Stimulated activated CD4-positive, alpha-beta T cell treated with anti-CD3 and anti-CD28 coated beads, Interleukin-12 subunit alpha, Interleukin-12 subunit beta, amount 100 ng/mL, for 48 hours (primary cell): Measurements from ENCODE around the gene PALS1.
"Not testable (repeated sequence)": the region's sequence is repeated elsewhere in the genome, so short reads cannot be mapped to it uniquely, and the experiment has no call there.

Experiments
- DNase-seq, 3 donors: peaks; one replicate each; pipeline ENCODE4 v3.0.0-alpha.2; 2020; ENCODE audit warnings: low read depth in 2 of 3, low spot score in 1 of 3

Gene PALS1

DNA sequence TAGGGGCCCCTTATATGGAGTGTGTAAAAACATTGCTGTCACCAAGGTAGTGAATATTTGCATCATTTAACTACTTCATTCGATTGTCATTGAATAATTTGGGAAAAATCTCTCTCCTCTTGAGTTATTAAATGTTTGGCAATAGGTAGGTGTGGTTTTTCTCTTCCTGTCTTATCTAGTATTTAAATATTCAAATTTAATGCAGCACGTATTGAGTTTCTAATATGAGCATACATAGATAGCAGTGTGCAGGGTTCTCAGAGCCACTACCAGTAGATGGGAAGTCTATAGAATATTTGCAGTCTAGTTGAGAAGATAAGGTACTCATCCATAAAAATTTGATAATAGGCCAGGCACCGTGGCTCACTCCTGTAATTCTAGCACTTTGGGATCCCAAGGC is 16.7 kb downstream of the PALS1 start:
- DNase-seq = no peak

DNA sequence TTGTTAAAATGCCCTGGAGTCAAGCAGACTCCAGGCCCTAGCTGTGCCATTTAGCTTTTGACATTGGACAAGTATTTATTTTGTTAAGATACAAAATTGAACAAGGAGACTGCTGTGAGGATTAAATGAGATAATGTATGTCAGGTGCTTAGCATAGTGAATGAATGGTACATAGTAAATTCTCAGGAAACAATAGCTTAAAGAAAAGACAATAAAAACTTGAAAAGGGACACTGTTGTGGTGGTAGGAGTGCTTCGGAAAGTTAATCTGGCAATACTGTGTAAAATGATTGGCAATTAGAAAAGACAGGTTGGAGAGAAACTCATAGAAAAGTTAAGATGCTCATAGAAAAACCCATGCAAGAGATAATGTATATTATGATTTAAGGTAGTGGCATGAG is 19.7 kb downstream of the PALS1 start:
- DNase-seq = no peak

DNA sequence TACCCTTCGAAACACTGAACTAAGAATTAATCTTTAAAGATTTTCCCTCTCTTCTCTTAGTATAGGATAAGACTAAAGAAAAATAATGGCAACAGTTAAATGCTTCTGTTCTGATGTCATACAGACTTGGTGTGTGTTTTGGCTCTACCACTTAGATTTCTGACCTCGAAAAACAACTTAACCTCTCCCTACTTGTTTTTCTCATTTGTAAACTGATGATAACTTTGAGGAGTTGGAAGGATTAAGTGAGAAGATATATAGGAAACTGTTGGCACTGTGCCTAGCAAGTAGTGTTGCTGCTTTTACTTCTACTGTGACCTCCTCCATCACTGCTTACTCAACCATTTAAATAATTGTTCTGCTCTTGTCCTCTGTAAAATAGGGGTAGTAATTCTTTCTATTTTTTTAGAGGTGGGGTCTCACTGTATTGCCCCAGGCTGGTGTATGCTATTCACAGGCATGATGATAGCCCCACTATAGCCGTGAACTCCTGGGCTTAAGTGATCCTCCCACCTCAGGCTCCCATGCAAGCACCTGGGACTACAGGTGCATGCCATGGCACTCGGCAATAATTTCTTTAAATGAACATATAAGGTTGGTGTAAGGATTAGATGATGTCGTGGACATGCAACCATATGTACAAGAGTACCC is 22.4 kb downstream of the PALS1 start:
- DNase-seq = no peak

DNA sequence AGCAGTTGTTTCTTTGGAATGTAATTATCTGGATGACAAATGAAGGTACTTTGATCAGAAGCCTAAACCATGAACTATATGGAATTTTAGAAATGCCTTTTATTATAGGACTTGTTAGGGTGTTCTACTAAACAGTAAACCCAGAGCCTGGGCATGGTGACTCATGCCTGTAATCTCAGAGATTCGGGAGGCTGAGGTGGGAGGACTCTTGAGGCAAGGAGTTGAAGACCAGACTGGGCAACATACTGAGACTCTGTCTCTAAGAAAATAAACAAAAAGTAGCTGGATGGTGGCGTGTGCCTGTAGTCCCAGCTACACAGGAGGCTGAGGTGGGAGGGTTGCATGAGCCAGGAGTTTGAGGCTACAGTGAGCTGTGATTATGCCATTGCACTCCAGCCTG is 23.9 kb downstream of the PALS1 start:
- no peak for DNase-seq

DNA sequence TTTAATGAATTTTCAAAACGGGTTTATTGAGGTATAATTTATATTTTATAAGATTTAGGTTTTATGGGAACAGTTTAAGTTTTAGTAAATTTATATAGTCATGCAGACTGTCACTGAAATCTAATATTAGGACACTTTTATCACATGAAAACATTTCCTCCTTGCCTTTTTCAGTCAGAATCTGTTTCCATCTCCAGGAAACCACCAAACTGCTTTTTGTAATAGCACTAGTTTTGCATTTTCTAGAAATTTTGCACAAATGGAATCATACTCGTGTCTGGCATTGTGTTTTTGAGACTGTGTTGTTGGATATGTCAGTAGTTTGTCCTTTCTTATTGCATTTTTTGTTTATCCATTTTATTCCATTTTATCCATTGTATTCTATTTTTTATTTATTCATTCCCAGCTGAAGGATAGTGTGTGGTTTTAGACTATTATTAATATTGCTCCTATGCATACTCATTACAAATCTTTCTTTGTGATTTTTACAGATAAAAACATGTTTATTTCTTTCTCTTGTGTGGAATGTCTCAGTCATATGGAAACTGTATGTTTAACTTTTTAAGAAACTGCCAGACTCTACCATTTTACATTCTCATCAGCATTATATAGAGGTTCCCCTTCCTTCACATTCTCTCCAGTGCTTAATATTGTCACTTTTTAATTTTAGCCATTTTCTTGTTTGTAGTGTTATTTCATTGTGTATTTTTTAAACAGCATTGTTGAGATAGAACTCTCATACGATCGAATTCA is 26.5 kb downstream of the PALS1 start:
- DNase-seq = no peak

DNA sequence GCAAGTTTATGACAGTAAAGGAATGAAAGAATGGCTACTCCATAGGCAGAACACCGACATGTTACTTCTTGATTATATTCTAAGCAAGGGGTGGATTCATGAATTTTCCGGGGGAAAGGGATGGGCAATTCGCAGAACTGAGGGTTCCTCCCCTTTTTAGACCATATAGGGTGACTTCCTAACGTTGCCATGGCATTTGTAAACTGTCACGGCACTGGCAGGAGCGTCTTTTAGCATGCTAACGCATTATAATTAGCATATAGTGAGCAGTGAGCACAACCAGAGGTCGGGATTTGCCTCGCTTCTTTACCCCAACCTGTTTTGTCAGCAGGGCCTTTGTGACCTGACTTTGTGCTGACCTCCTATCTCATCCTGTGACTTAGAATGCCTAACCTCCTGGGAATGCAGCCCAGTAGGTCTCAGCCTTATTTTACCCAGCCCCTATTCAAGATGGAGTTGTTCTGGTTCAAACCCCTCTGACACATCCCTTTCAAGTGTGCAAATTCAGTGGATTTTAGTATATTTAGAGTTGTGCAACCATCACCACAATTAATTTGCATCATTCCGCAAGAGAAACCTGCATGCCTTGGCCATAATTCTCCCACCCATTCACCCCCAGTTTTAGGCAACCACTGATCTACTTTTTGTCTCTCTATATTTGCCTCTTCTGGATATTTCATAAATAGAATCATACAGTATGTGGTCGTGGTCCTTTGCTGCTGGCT is 27.4 kb downstream of the PALS1 start:
- DNase-seq = no peak

DNA sequence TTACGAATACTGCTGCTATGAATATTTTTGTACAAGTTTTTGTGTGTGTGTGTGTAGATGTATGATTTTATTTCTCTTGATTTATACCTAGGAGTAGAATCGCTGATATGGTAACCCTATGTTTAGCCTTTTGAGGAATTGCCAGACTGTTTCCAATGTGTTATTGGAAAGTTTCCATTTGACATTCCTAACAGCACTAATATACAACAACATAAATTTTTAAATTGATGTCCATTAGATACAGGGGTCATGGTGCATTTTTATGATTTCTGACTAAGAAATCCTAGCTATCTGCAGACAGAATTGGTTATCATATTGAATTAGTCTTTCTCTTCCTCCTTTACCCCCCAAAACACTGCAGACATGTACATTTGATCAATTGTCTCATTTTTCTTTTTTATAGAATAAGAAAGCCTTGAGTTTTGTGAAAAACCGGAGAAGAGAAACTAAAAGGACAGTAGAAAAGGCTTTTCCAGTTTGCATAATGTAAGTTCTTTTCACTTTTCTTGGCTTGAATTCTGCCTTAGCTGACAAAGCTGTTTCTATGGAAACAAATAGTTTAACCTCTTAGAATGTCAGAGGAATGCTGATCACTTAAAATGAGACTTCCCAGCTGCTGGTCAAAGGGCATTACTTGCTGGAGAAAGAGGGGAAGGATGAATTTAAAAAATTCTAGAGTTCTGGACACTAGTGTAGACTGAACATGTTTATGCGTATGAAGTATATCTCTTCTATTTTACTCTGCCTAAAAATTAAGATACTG is 28.2 kb downstream of the PALS1 start:
- no peak for DNase-seq

DNA sequence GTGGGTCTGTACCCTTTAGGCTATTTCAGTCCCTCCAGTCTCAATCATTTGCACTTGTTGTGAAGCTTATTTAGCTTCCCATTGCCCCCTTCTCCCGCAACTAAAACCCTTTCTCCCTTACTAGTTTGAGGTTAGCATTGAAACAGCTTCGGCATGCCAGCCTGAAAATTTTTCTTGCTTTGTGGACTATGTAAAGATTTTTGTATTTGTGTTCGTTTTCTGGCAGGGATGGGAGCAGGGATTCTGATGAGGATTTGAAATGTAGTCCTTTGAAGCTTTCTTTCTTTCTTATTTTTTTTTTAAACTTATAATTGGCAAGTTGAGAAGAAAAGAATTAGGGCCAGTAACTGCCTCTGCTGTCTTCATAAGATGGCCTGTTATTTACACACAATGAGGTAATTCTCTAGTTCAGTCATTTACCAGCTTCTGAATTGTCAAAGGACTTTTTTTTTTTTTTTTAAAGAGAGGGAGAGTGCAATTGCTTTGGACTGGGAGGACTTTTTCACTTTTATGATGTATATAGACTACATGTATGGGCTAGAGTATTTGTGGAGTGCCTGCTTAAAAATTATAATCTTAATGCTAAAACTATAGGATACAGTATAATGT is 29.0 kb downstream of the PALS1 start:
- no peak for DNase-seq

DNA sequence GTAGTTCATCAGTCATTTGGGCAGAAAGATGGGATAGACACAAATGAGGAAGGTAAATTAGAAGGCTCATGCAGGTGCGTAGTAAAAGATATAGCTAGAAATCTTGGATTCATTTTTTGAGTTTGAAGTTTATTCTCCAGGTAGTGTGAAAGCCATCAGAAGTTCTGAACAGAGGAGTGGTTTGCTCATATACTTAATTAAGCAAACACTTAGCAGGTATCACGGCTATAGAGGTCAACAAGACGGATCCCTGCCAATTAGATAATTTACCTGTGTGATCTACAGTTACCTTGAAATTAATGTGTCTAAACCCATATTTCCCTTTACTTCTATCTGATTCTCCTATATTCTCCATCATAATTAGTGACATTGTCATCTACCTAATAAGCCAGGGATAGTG is 29.7 kb downstream of the PALS1 start:
- no peak for DNase-seq

DNA sequence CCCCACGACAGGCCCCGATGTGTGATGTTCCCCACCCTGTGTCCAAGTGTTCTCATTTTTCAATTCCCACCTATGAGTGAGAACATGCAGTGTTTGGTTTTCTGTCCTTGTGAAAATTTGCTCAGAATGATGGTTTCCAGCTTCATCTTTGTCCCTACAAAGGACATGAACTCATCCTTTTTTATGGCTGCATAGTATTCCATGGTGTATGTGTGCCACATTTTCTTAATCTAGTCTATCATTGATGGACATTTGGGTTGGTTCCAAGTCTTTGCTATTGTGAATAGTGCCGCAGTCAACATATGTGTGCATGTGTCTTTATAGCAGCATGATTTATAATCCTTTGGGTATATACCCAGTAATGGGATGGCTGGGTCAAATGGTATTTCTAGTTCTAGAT is 32.0 kb downstream of the PALS1 start:
- not testable (repeated sequence) for DNase-seq

DNA sequence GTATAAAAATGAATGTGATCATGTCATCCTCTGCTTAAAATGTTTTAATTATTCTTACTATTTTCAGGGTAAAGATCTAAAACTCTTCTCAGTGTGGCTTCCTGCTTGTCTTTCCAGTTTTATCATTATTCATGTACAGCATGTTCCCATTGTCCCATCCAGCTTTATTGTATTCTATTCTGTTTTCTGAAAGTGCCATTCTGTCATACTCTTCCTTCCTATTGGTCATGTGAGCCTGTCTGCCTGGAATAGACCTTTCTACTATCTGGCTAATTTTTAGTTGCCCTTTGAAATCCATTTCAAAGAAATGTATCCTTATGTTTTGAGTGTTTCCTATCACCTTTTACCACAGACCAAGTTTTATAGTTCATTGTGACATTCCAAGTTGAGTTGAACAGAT is 34.9 kb downstream of the PALS1 start:
- DNase-seq = no peak

DNA sequence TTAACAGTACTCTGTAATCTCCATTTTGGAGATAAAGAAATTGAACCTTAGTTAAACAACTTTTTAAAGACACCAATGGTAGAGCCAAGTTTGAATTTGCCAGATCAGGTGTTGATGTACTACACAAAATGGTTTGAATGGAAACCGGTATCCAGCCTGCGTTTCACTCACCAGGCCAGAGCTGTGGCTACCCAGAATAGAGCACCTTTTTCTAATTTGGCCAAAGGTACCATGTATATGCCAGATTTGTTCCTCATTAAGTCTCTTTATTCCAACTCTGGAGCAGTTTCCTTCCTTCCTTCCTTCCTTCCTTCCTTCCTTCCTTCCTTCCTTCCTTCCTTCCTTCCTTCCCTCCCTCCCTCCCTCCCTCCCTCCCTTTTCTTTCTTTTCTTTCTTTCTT is 39.3 kb downstream of the PALS1 start:
- DNase-seq = no peak

DNA sequence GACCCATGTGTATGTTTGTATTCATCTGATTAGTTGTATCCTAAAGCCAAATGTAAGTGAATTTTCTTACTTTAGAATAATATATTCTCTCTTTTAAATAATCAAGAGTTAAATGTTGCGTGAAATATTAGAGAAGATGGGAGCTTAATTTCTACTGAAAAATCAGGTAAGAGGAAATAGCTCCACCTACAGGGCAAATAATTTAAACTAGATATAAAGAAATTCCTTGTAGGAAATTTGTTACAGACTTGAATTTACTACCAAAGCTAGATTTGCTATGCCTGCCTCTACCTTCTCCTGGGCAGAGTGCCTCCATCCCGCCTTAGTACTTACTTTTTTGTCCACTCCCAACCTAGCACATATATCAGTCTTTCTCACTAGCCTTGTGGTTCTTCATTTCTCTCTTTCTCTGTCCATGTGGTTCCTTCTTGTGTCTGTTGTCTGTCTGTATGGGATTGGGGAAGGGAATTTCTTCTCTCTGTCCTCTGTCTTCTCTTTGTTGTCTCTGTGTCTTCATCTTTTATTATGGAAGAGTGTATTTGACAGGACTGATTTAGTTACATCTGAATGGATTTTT is 44.7 kb downstream of the PALS1 start:
- no peak for DNase-seq
